Spleen (tissue), 7 donors: ENCODE data around the gene ADAT2.

Source experiments
- POLR2A ChIP-seq, 3 donors: fragments of 450-650 bp; IDR thresholded peaks; one replicate each; pipeline ENCODE4 v1.5.1; 2017; ENCODE audit warnings: antibody characterized with exemption in 3 of 3, mild to moderate bottlenecking in 1 of 3
- TF ChIP-seq, protein P1 (sequence below), 11 experiments: fragments of 200-600 bp in 7 of 11; fragments of 450-650 bp in 4 of 11; sonication (generic) in 4 of 11; IDR thresholded peaks in 8 of 11; conservative IDR thresholded peaks in 3 of 11; 1 replicate in 7 of 11; 2 replicates in 4 of 11; pipeline versions ENCODE4 v1.4.0 to v1.8.0; 2016 to 2021; ENCODE audit warnings: antibody characterized with exemption in 11 of 11, inconsistent platforms in 4 of 11, mild to moderate bottlenecking in 1 of 11
- donor health status: DM: no; HTN: no; CAD: no; lungs with moderate emphysema.
- donor health status: DM: no; HTN: no; CAD: no.
- donor health status: DM: no; HTN: no; CAD: no.

DNA sequence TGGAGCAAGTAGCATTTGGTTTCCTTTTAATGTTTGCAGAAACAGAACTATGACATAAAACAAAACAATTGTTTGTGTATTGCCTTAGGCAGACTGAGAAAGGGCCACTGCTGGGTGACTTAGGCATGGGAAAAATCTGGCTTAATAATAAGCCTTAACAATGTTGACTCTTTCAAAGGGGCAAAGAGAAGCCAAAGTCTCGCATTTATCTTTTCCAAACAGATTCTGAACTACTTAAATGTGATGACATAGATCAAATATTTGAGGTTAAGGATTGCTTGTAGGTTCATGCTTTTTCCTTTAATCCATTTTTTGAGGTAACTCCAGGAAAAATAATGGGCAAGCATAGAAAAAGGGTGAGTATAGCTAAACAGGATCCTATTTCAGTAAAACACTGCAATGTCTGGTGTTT lies 39.6 kb downstream of the ADAT2 start:
- TF ChIP-seq, protein P1, sequence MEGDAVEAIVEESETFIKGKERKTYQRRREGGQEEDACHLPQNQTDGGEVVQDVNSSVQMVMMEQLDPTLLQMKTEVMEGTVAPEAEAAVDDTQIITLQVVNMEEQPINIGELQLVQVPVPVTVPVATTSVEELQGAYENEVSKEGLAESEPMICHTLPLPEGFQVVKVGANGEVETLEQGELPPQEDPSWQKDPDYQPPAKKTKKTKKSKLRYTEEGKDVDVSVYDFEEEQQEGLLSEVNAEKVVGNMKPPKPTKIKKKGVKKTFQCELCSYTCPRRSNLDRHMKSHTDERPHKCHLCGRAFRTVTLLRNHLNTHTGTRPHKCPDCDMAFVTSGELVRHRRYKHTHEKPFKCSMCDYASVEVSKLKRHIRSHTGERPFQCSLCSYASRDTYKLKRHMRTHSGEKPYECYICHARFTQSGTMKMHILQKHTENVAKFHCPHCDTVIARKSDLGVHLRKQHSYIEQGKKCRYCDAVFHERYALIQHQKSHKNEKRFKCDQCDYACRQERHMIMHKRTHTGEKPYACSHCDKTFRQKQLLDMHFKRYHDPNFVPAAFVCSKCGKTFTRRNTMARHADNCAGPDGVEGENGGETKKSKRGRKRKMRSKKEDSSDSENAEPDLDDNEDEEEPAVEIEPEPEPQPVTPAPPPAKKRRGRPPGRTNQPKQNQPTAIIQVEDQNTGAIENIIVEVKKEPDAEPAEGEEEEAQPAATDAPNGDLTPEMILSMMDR (IDR thresholded peaks at IDR 0.05 in 8 of 11, conservative IDR thresholded peaks at IDR 0.05 in 3 of 11), result no peak
- TF ChIP-seq POLR2A (IDR thresholded peaks at IDR 0.05), result no peak
